Stimulated activated CD4-positive, alpha-beta T cell treated with anti-CD3 and anti-CD28 coated beads, Interleukin-15, amount 100 ng/mL, for 24 hours (primary cell): ENCODE data around the gene TRAPPC1.

Source experiments
- DNase-seq: peaks from one replicate; pipeline ENCODE4 v3.0.0-alpha.2; 2020

The TRAPPC1 gene

GRCh38 chr17:7935859-7936258 lies 4.1 kb upstream of the TRAPPC1 start:
- DNase-seq: no peak

- DNase-seq: peak; percentile 48
Observed at GRCh38 chr17:7932949-7933348, 1.2 kb upstream of the TRAPPC1 start.

- DNase-seq: peak; percentile 51
Observed at GRCh38 chr17:7932483-7932891, 741 bp upstream of the TRAPPC1 start.

- no peak for DNase-seq
Observed at GRCh38 chr17:7930841-7931631, 710 bp downstream of the TRAPPC1 start.

GRCh38 chr17:7929158-7930023 lies 2.4 kb downstream of the TRAPPC1 start, which contains the start of gene KCNAB3:
Gene KCNAB3 (minus strand): TSS chr17:7929856. CDS start chr17:7929435, 421 bp downstream.
- DNase-seq: peak; percentile 76

GRCh38 chr17:7927596-7927995 lies 4.2 kb downstream of the TRAPPC1 start:
- no peak for DNase-seq

- peak; percentile 87 for DNase-seq
Observed at GRCh38 chr17:7922845-7923628, 8.7 kb downstream of the TRAPPC1 start.

GRCh38 chr17:7922269-7922844 lies 9.4 kb downstream of the TRAPPC1 start:
- DNase-seq: no peak

GRCh38 chr17:7916808-7917207 lies 14.9 kb downstream of the TRAPPC1 start:
- DNase-seq: no peak

- no peak for DNase-seq
Observed at GRCh38 chr17:7916385-7916682, 15.4 kb downstream of the TRAPPC1 start.

- DNase-seq: peak; percentile 95
Observed at GRCh38 chr17:7915611-7916384, 15.9 kb downstream of the TRAPPC1 start, which contains the start of gene RNF227. Gene RNF227 (minus strand): TSS chr17:7916289. CDS start chr17:7916195, 94 bp downstream.

- DNase-seq: no peak
Observed at GRCh38 chr17:7915179-7915610, 16.6 kb downstream of the TRAPPC1 start.

- peak; percentile 47 for DNase-seq
Observed at GRCh38 chr17:7912927-7913524, 18.7 kb downstream of the TRAPPC1 start.

GRCh38 chr17:7911116-7911515 lies 20.6 kb downstream of the TRAPPC1 start:
- DNase-seq: no peak

GRCh38 chr17:7910711-7911110 lies 21.0 kb downstream of the TRAPPC1 start:
- DNase-seq: no peak

GRCh38 chr17:7910281-7910680 lies 21.5 kb downstream of the TRAPPC1 start:
- DNase-seq: no peak

- no peak for DNase-seq
Observed at GRCh38 chr17:7909089-7909488, 22.7 kb downstream of the TRAPPC1 start.

GRCh38 chr17:7903154-7904103 lies 28.3 kb downstream of the TRAPPC1 start:
- DNase-seq: no peak

GRCh38 chr17:7897773-7898172 lies 34.0 kb downstream of the TRAPPC1 start:
- no peak for DNase-seq

GRCh38 chr17:7897090-7897489 lies 34.7 kb downstream of the TRAPPC1 start:
- no peak for DNase-seq
